Measurements from ENCODE around the gene MEN1. TPM values are rescaled to one million over a fixed set of nuclear protein-coding genes. Genes with fewer than 3 reads are reported as not detected.

Gene MEN1
- total RNA-seq, 1 donor from 2014 or later: 61.5 TPM

- Mint-ChIP-seq H3K4me1 (ENCODE audit: low read depth) (peaks cover 28% of the 10 kb centered on the region), H3K9me3 (ENCODE audit: low read depth) (no peaks in the 10 kb centered on the region), H3K27me3 (no peaks in the 10 kb centered on the region), H3K4me3 (ENCODE audit: low read depth) (no peak overlapping the region), H3K27ac (no peak overlapping the region), H3K36me3 (ENCODE audit: insufficient read depth) (peaks cover 12% of the 10 kb centered on the region)
- TF ChIP-seq CTCF (IDR thresholded peaks at IDR 0.05; ENCODE audit: unreplicated experiment): no peak
- no peak for DNase-seq (ENCODE audit: low spot score, unreplicated experiment)
These were observed 51.1 kb downstream of the MEN1 start for GRCh38 chr11:64759131-64759721.

GRCh38 chr11:64758330-64759079, 51.8 kb downstream of the MEN1 start:
- H3K9me3 Mint-ChIP-seq (ENCODE audit: low read depth): no peaks in the 10 kb centered on the region
- DNase-seq (ENCODE audit: low spot score, unreplicated experiment): no peak
- no peak overlapping the region for H3K4me3 Mint-ChIP-seq (ENCODE audit: low read depth)
- H3K36me3 Mint-ChIP-seq (ENCODE audit: insufficient read depth): peaks cover 8% of the 10 kb centered on the region
- no peak for TF ChIP-seq CTCF (IDR thresholded peaks at IDR 0.05; ENCODE audit: unreplicated experiment)
- no peaks in the 10 kb centered on the region for H3K27me3 Mint-ChIP-seq
- H3K4me1 Mint-ChIP-seq (ENCODE audit: low read depth): peaks cover 20% of the 10 kb centered on the region
- no peak overlapping the region for H3K27ac Mint-ChIP-seq

- DNase-seq (ENCODE audit: low spot score, unreplicated experiment): no peak
- Mint-ChIP-seq H3K9me3 (ENCODE audit: low read depth) (no peaks in the 10 kb centered on the region), H3K27ac (no peak overlapping the region), H3K27me3 (no peaks in the 10 kb centered on the region), H3K36me3 (ENCODE audit: insufficient read depth) (peaks cover 7% of the 10 kb centered on the region), H3K4me3 (ENCODE audit: low read depth) (no peak overlapping the region), H3K4me1 (ENCODE audit: low read depth) (peaks cover 14% of the 10 kb centered on the region)
- TF ChIP-seq CTCF (IDR thresholded peaks at IDR 0.05; ENCODE audit: unreplicated experiment): no peak
These were observed 52.6 kb downstream of the MEN1 start for GRCh38 chr11:64757549-64758329.

DNA sequence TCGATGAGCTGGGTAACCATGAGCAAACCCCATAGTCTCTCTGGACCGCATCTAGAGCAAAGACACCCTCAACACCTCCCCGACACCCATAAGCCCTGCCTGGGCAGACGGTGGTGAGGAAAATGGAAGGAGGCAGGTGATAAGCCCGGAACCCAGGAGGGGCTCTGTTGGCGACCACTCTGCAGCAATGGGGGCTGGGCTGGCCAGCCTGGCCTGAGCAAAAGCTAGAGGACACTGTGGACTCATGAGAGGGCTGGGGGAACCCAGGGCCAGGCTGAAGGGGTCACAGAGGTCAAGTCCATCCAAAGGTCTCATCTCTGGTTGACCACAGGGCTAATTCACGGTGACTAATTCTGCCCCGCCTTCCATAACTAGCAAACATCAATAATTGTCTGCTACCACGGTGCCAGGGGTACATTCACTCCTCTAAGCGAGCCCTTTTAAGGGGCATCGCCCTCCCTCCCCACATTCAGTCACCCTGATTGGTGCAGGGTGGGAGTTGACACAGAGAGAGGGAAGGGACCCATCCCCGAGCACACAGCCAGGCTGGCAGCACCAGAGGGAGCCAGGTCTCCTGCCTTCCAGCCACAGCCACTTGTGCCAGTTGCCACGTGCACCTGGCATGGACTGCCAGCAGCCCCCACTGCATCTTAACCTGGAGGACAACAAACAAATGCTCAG, 54.5 kb downstream of the MEN1 start:
- TF ChIP-seq CTCF (IDR thresholded peaks at IDR 0.05; ENCODE audit: unreplicated experiment): no peak
- Mint-ChIP-seq H3K4me1 (ENCODE audit: low read depth) (peaks cover 11% of the 10 kb centered on the region), H3K27me3 (no peaks in the 10 kb centered on the region), H3K36me3 (ENCODE audit: insufficient read depth) (no peaks in the 10 kb centered on the region), H3K4me3 (ENCODE audit: low read depth) (no peak overlapping the region), H3K27ac (no peak overlapping the region), H3K9me3 (ENCODE audit: low read depth) (no peaks in the 10 kb centered on the region)
- DNase-seq (ENCODE audit: low spot score, unreplicated experiment): no peak
